WTC11 (cell line): ENCODE results near the gene SNAP29. TPM values are rescaled to one million over a fixed set of nuclear protein-coding genes. Genes with fewer than 3 reads are reported as not detected.

Experiments used
- ATAC-seq: fragments of 200-7000 bp; cut with Tn5 transposase; 2 replicates; pipeline ENCODE4 v1.10.0; 2021; ENCODE audit warnings: mild to moderate bottlenecking, moderate library complexity
- CTCF ChIA-PET: fragments of 300-600 bp; sonication (Branson Sonifier 250); formaldehyde crosslinking; loops from one replicate; lab custom pipeline; 2021; ENCODE audit warnings: antibody characterized with exemption; lab: Charles Lee
- POLR2A ChIA-PET: fragments of 350-600 bp; sonication (Branson Sonifier 250); formaldehyde crosslinking; loops from one replicate; lab custom pipeline; 2021; ENCODE audit warnings: antibody characterized with exemption; lab: Charles Lee
- DNase-seq: peaks from one replicate; pipeline ENCODE4 v3.0.0; 2021; ENCODE audit warnings: low spot score
- H3K27ac Mint-ChIP-seq: 2 replicates; pipeline ENCODE4 v1.8.0; 2021; ENCODE audit warnings: mixed read lengths
- H3K27me3 Mint-ChIP-seq: 2 replicates; pipeline ENCODE4 v1.8.0; 2021; ENCODE audit warnings: low read depth, mild to moderate bottlenecking, moderate library complexity, mixed read lengths
- H3K36me3 Mint-ChIP-seq: 2 replicates; pipeline ENCODE4 v1.8.0; 2021; ENCODE audit warnings: mixed read lengths
- H3K4me1 Mint-ChIP-seq: 2 replicates; pipeline ENCODE4 v1.8.0; 2022; ENCODE audit warnings: mixed read lengths
- H3K4me3 Mint-ChIP-seq: 2 replicates; pipeline ENCODE4 v1.8.0; 2021; ENCODE audit warnings: mild to moderate bottlenecking, moderate library complexity, mixed read lengths
- H3K9me3 Mint-ChIP-seq: 2 replicates; pipeline ENCODE4 v1.8.0; 2021; ENCODE audit warnings: mixed read lengths
- AFF4 ChIP-seq: sonication (generic); formaldehyde crosslinking; IDR thresholded peaks from 2 replicates; pipeline ENCODE4 v1.8.1; 2023; ENCODE audit warnings: mild to moderate bottlenecking, missing genetic modification reagents, borderline replicate concordance
- ATF1 ChIP-seq: sonication (generic); formaldehyde crosslinking; IDR thresholded peaks from 2 replicates; pipeline ENCODE4 v1.8.1; 2023; ENCODE audit warnings: mild to moderate bottlenecking, moderate library complexity, missing genetic modification reagents
- CREM ChIP-seq: sonication (generic); formaldehyde crosslinking; IDR thresholded peaks from 2 replicates; pipeline ENCODE4 v1.8.1; 2022; ENCODE audit warnings: mild to moderate bottlenecking, missing genetic modification reagents, moderate library complexity
- ELF4 ChIP-seq: sonication (generic); formaldehyde crosslinking; IDR thresholded peaks from 2 replicates; pipeline ENCODE4 v1.8.1; 2022; ENCODE audit warnings: low read depth, mild to moderate bottlenecking, moderate library complexity, missing genetic modification reagents
- FOXP4 ChIP-seq: sonication (generic); formaldehyde crosslinking; IDR thresholded peaks from 2 replicates; pipeline ENCODE4 v1.8.0; 2022; ENCODE audit warnings: mild to moderate bottlenecking, missing genetic modification reagents
- HMGA2 ChIP-seq: fragments of 250-450 bp; sonication (Bioruptor Pico); IDR thresholded peaks from 2 replicates; pipeline ENCODE4 v1.4.0; 2021; ENCODE audit warnings: mild to moderate bottlenecking, moderate library complexity
- HMGXB4 ChIP-seq: sonication (generic); formaldehyde crosslinking; IDR thresholded peaks from 2 replicates; pipeline ENCODE4 v1.8.1; 2023; ENCODE audit warnings: mild to moderate bottlenecking, moderate library complexity, missing genetic modification reagents
- IRF1 ChIP-seq: sonication (generic); formaldehyde crosslinking; IDR thresholded peaks from 2 replicates; pipeline ENCODE4 v1.8.0; 2023; ENCODE audit warnings: missing genetic modification reagents
- JAZF1 ChIP-seq: fragments of 250-450 bp; sonication (Bioruptor Pico); IDR thresholded peaks from 2 replicates; pipeline ENCODE4 v1.9.0; 2021; ENCODE audit warnings: moderate library complexity, mild to moderate bottlenecking, inconsistent platforms
- MXD4 ChIP-seq: fragments of 250-450 bp; sonication (Bioruptor Pico); IDR thresholded peaks from 2 replicates; pipeline ENCODE4 v1.8.0; 2021; ENCODE audit warnings: mild to moderate bottlenecking, moderate library complexity, borderline replicate concordance
- NR1H2 ChIP-seq: sonication (generic); formaldehyde crosslinking; IDR thresholded peaks from 2 replicates; pipeline ENCODE4 v1.9.0; 2021; ENCODE audit warnings: mild to moderate bottlenecking, moderate library complexity, missing genetic modification reagents
- PREB ChIP-seq: sonication (generic); formaldehyde crosslinking; IDR thresholded peaks from 2 replicates; pipeline ENCODE4 v1.8.1; 2022; ENCODE audit warnings: mild to moderate bottlenecking, missing genetic modification reagents, moderate library complexity, borderline replicate concordance
- RORB ChIP-seq: fragments of 250-450 bp; sonication (Bioruptor Pico); IDR thresholded peaks from 2 replicates; pipeline ENCODE4 v1.9.0; 2021; ENCODE audit warnings: mild to moderate bottlenecking
- STAT6 ChIP-seq: sonication (generic); formaldehyde crosslinking; conservative IDR thresholded peaks from 2 replicates; pipeline ENCODE4 v1.8.1; 2023; ENCODE audit warnings: mild to moderate bottlenecking, low read depth, missing genetic modification reagents, moderate library complexity
- ZBTB21 ChIP-seq: sonication (generic); formaldehyde crosslinking; IDR thresholded peaks from 2 replicates; pipeline ENCODE4 v1.8.1; 2023; ENCODE audit warnings: mild to moderate bottlenecking, missing genetic modification reagents, borderline replicate concordance
- ZNF219 ChIP-seq: sonication (generic); formaldehyde crosslinking; IDR thresholded peaks from 2 replicates; pipeline ENCODE4 v1.8.0; 2023; ENCODE audit warnings: missing genetic modification reagents, mild to moderate bottlenecking, borderline replicate concordance
- ZNF263 ChIP-seq: sonication (generic); formaldehyde crosslinking; IDR thresholded peaks from 2 replicates; pipeline ENCODE4 v1.8.1; 2022; ENCODE audit warnings: low read depth, mild to moderate bottlenecking, moderate library complexity, missing genetic modification reagents
- ZNF396 ChIP-seq: fragments of 250-450 bp; sonication (Bioruptor Pico); IDR thresholded peaks from 2 replicates; pipeline ENCODE4 v1.8.0; 2021; ENCODE audit warnings: mild to moderate bottlenecking, moderate library complexity, borderline replicate concordance
- ZNF423 ChIP-seq: fragments of 250-450 bp; sonication (Bioruptor Pico); IDR thresholded peaks from 2 replicates; pipeline ENCODE4 v2.1.2; 2022; ENCODE audit warnings: mild to moderate bottlenecking, moderate library complexity
- total RNA-seq: library from RNA; stranded (reverse); gene quantifications from 3 replicates; pipeline ENCODE4 v1.2.3, GENCODE V29; 2021

SNAP29 gene
- total RNA-seq, 1 experiment from 2014 or later = 14.7 TPM

GRCh38 chr22:20937031-20937793 is 78.4 kb downstream of the SNAP29 start:
- POLR2A ChIA-PET = interaction anchor here (0.5 to 0.9 kb wide), 3 partner anchors 10 to 19 kb away, joined by 3 read pairs; no protein-coding TSS in a partner anchor
- peaks cover 38% of the 10 kb centered on the region for H3K4me1 Mint-ChIP-seq
- TF ChIP-seq ZNF423 (CRISPR knock-in tag) (no peak), IRF1 (no peak), FOXP4 (CRISPR knock-in tag) (no peak), ZNF219 (CRISPR knock-in tag) (no peak), JAZF1 (no peak), HMGXB4 (CRISPR knock-in tag) (no peak), RORB (CRISPR knock-in tag) (no peak), ELF4 (CRISPR knock-in tag) (no peak), NR1H2 (CRISPR knock-in tag) (no peak), MXD4 (CRISPR knock-in tag) (no peak), ATF1 (CRISPR knock-in tag) (no peak), ZNF263 (CRISPR knock-in tag) (no peak), CREM (CRISPR knock-in tag) (no peak)
- TF ChIP-seq, all 79 proteins: peak for 0
- Mint-ChIP-seq H3K4me3 (no peak overlapping the region; the same call in 1 of the 2 replicates), H3K27ac (peak overlapping the region; percentile 89), H3K27me3 (no peaks in the 10 kb centered on the region), H3K36me3 (peaks cover 42% of the 10 kb centered on the region), H3K9me3 (no peaks in the 10 kb centered on the region)
- no peak for ATAC-seq
- CTCF ChIA-PET = interaction anchor here (0.7 to 1.7 kb wide), 7 partner anchors 11 to 826 kb away, joined by 3 to 10 read pairs (median 4); partner anchors contain the start of gene CRKL
- no peak for DNase-seq

- DNase-seq = no peak
- Mint-ChIP-seq H3K36me3 (peaks cover 42% of the 10 kb centered on the region), H3K9me3 (no peaks in the 10 kb centered on the region), H3K4me3 (no peak overlapping the region), H3K27me3 (no peaks in the 10 kb centered on the region), H3K4me1 (peaks cover 40% of the 10 kb centered on the region), H3K27ac (peak overlapping the region; percentile 37; the same call in 1 of the 2 replicates)
- ChIA-PET CTCF (interaction anchor here (0.6 to 1.7 kb wide), 7 partner anchors 12 to 1035 kb away, joined by 3 to 7 read pairs (median 3); partner anchors contain the start of gene CRKL), POLR2A (interaction anchor here (0.6 to 0.9 kb wide), 3 partner anchors 11 to 704 kb away, joined by 3 read pairs; partner anchors contain the start of gene SDF2L1)
- no peak for ATAC-seq
- TF ChIP-seq AFF4 = no peak
- TF ChIP-seq ZBTB21 (CRISPR knock-in tag) = no peak
- TF ChIP-seq ZNF396 (CRISPR knock-in tag) = no peak
- no peak for TF ChIP-seq MXD4 (CRISPR knock-in tag)
- TF ChIP-seq STAT6 (CRISPR knock-in tag) = no peak
- no peak for TF ChIP-seq PREB (CRISPR knock-in tag)
- no peak for TF ChIP-seq HMGA2 (CRISPR knock-in tag)
Measured at GRCh38 chr22:20937794-20938671, 79.2 kb downstream of the SNAP29 start.
